ACC112 (cell line): ENCODE data around the gene TNFSF4.

Source experiments
- H2AFZ ChIP-seq: fragments of 200-600 bp; sonication (generic); one replicate; pipeline ENCODE4 v1.6.0; 2017; ENCODE audit warnings: antibody characterized with exemption, low read length; ENCODE audit not compliant: unreplicated experiment
- H3K27ac ChIP-seq: fragments of 200-600 bp; sonication (generic); 2 replicates; pipeline ENCODE4 v1.5.1; 2014; ENCODE audit warnings: low read depth, mild to moderate bottlenecking, antibody characterized with exemption, low read length, moderate library complexity
- H3K27me3 ChIP-seq: fragments of 200-600 bp; sonication (generic); 2 replicates; pipeline ENCODE4 v1.6.1; 2014; ENCODE audit warnings: mild to moderate bottlenecking, antibody characterized with exemption, low read length, moderate library complexity, mixed read lengths; ENCODE audit not compliant: insufficient read depth
- H3K36me3 ChIP-seq: fragments of 200-600 bp; sonication (generic); 2 replicates; pipeline ENCODE4 v1.6.1; 2016; ENCODE audit warnings: mild to moderate bottlenecking, antibody characterized with exemption, low read length, moderate library complexity, mixed read lengths; ENCODE audit not compliant: insufficient read depth
- H3K4me1 ChIP-seq: fragments of 200-600 bp; sonication (generic); one replicate; pipeline ENCODE4 v1.6.1; 2016; ENCODE audit warnings: low read length, mixed read lengths; ENCODE audit not compliant: insufficient read depth, unreplicated experiment, control insufficient read depth
- H3K4me3 ChIP-seq: fragments of 200-600 bp; sonication (generic); 2 replicates; pipeline ENCODE4 v1.5.1; 2014; ENCODE audit warnings: mild to moderate bottlenecking, low read depth, low read length
- H3K79me2 ChIP-seq: fragments of 200-600 bp; sonication (generic); one replicate; pipeline ENCODE4 v1.6.0; 2016; ENCODE audit warnings: low read length; ENCODE audit not compliant: control insufficient read depth, unreplicated experiment, insufficient read depth

The TNFSF4 gene

DNA sequence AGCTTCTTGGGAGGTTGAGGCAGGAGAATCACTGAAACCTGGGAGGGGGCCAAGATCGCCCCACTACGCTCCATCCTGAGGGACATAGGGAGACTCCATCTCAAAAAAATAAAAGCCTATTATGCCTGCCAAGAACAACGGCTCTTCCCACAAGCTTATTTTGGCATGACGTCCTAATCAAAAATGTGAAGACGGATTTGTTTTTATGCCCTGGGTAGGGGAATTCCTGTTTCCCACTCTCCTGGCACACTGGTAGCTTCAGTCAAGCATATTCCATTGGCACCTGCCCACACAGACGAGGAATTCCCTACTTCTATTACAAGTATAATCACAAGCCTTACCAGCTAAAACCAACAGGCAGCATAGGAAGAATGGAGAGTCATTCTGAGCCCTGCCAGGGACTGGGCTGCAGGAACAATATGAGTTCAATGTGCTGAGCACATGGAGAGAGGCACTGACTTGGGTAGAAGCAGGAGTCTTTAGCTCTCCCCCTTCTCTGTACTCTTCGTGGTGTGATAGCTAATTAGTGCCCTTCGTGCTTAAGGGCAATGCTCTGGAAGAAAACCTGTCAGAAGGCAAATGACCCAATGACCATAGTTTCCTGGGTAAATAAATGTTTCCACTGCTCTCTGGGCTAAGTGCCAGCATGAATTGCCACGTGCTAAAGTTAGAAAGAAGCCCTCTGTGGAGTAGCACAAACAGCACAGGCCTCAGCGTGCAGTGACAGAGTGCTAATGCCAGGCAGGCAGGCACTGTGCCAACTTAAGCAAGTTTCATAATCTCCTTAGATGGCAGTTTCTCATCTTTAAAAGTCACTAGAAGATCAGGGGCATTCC is 16.8 kb downstream of the TNFSF4 start:
- Histone ChIP-seq H3K4me1 (peaks cover 41% of the 10 kb centered on the region), H2AFZ (peak overlapping the region; percentile 41), H3K27me3 (no peaks in the 10 kb centered on the region), H3K4me3 (peak overlapping the region; percentile 31; the same call in 1 of the 2 replicates), H3K36me3 (no peaks in the 10 kb centered on the region), H3K27ac (peak overlapping the region; percentile 92), H3K79me2 (no peaks in the 10 kb centered on the region)

- Histone ChIP-seq H3K79me2 (no peaks in the 10 kb centered on the region), H3K36me3 (no peaks in the 10 kb centered on the region), H2AFZ (no peak overlapping the region), H3K27me3 (no peaks in the 10 kb centered on the region), H3K27ac (no peak overlapping the region), H3K4me1 (peaks cover 26% of the 10 kb centered on the region), H3K4me3 (no peak overlapping the region)
Measured at GRCh38 chr1:173187671-173188237, 19.4 kb downstream of the TNFSF4 start.

DNA sequence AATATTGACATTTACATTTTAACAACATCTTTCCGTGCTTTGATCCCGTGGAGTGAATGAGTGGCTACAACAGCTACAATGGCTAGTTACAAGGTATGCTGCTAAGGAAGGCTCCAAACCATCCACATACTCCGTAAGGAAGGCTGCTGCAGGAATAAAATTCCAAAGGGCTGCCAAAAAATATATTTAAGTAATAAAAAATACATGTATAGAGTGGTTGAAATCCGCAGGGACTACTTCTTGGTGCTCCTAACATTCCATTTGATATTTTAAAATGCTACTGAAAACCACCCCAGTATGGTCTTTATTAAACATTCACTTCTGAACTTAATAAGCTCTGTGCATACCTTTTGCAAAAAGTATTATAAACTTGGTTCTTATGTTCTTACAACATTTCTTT is 25.3 kb downstream of the TNFSF4 start:
- no peak overlapping the region for H2AFZ ChIP-seq
- no peaks in the 10 kb centered on the region for H3K4me1 ChIP-seq
- H3K79me2 ChIP-seq = no peaks in the 10 kb centered on the region
- no peak overlapping the region for H3K4me3 ChIP-seq
- H3K27me3 ChIP-seq = no peaks in the 10 kb centered on the region
- no peak overlapping the region for H3K27ac ChIP-seq
- no peaks in the 10 kb centered on the region for H3K36me3 ChIP-seq

GRCh38 chr1:173176246-173176645 is 30.9 kb downstream of the TNFSF4 start:
- Histone ChIP-seq H3K27me3 (no peaks in the 10 kb centered on the region), H3K36me3 (no peaks in the 10 kb centered on the region), H3K4me1 (no peaks in the 10 kb centered on the region), H3K79me2 (no peaks in the 10 kb centered on the region), H2AFZ (no peak overlapping the region), H3K4me3 (no peak overlapping the region), H3K27ac (no peak overlapping the region)

DNA sequence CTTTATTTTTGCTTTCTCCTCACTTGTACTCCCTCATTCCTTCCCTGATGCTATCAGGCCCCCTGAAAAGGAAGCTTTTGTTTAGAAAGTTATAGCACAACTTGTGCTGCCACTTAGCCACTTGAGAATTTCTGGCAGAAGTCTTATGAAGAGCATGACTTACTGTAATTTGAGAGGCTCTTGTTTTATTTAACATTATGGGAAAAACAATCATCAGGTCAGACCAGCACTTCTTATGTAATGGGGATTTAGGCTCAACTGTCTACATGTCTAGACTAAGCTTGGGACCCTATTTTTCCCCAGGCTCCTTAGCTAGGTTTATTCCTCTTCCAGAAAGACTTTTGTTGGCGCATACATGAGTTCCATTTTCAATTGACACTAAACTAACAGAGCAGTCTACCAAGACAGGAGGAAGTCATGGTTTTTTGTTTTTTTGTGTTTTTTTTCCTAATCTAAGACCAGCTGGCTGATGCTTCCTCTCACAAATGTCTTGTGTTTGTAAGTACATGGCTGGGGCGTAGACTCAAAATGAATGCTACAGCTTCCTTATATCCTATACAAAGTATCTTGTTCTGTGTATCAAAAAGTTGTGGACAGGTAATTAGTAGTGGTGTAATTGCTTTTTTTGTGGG is 31.5 kb downstream of the TNFSF4 start:
- H3K79me2 ChIP-seq = no peaks in the 10 kb centered on the region
- H2AFZ ChIP-seq = no peak overlapping the region
- H3K27ac ChIP-seq = no peak overlapping the region
- no peaks in the 10 kb centered on the region for H3K27me3 ChIP-seq
- H3K4me3 ChIP-seq = no peak overlapping the region
- H3K36me3 ChIP-seq = no peaks in the 10 kb centered on the region
- H3K4me1 ChIP-seq = no peaks in the 10 kb centered on the region

DNA sequence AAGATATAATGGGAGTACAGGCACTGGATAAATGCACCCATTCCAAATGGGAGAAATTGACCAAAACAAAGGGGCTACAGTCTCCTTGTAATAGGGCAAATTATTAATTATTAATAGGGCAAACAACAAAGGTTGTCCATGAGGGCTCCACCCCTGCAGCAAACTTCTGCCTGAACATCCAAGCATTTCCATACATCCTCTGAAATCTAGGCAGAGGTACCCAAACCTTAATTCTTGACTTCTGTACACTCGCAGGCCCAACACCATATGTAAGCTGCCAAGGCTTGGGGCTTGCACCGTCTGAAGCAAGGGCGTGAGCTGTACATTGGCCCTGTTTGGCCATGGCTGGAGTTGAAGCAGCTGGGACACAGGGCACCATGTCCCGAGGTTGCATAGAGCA is 33.7 kb downstream of the TNFSF4 start:
- Histone ChIP-seq H2AFZ (no peak overlapping the region), H3K27me3 (no peaks in the 10 kb centered on the region), H3K4me3 (no peak overlapping the region), H3K79me2 (no peaks in the 10 kb centered on the region), H3K36me3 (no peaks in the 10 kb centered on the region), H3K27ac (no peak overlapping the region), H3K4me1 (no peaks in the 10 kb centered on the region)

GRCh38 chr1:173171152-173171551 is 36.0 kb downstream of the TNFSF4 start:
- Histone ChIP-seq H3K27ac (no peak overlapping the region), H3K79me2 (no peaks in the 10 kb centered on the region), H2AFZ (no peak overlapping the region), H3K27me3 (no peaks in the 10 kb centered on the region), H3K36me3 (no peaks in the 10 kb centered on the region), H3K4me1 (no peaks in the 10 kb centered on the region), H3K4me3 (no peak overlapping the region)

GRCh38 chr1:173168941-173169340 is 38.2 kb downstream of the TNFSF4 start:
- Histone ChIP-seq H3K4me3 (no peak overlapping the region), H3K27ac (no peak overlapping the region), H3K4me1 (no peaks in the 10 kb centered on the region)

GRCh38 chr1:173164686-173165085 is 42.4 kb downstream of the TNFSF4 start:
- Histone ChIP-seq H3K36me3 (no peaks in the 10 kb centered on the region), H2AFZ (no peak overlapping the region), H3K4me3 (no peak overlapping the region), H3K4me1 (peaks cover 4% of the 10 kb centered on the region), H3K27me3 (no peaks in the 10 kb centered on the region), H3K27ac (no peak overlapping the region), H3K79me2 (no peaks in the 10 kb centered on the region)

More at GRCh38 chr1:173168941-173169340, 38.2 kb downstream of the TNFSF4 start:
- Histone ChIP-seq H2AFZ (no peak overlapping the region), H3K27me3 (no peaks in the 10 kb centered on the region), H3K36me3 (no peaks in the 10 kb centered on the region), H3K79me2 (no peaks in the 10 kb centered on the region)

- H3K27ac ChIP-seq = no peak overlapping the region
- no peaks in the 10 kb centered on the region for H3K36me3 ChIP-seq
- no peaks in the 10 kb centered on the region for H3K27me3 ChIP-seq
- peaks cover 4% of the 10 kb centered on the region for H3K4me1 ChIP-seq
- no peaks in the 10 kb centered on the region for H3K79me2 ChIP-seq
- H3K4me3 ChIP-seq = no peak overlapping the region
- H2AFZ ChIP-seq = no peak overlapping the region
Measured at GRCh38 chr1:173164178-173164577, 43.0 kb downstream of the TNFSF4 start.

DNA sequence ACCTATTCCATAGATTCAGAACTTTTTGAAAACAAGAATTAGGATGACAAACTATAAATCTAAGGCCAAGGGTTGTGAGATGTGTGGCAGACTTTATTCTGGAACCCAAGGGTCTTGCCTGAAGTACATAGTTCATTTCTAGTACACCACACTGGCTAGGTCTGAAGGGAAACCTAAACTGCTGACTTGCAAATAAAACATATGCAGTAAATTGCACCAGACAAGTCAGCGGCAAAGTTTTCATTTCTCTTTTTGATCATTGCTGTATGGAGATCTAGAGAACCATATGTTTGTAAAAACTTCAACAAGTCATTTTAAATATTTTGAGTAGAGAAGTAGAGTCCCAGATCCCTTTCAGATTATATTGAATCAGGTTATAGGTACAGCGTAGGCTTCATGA is 43.9 kb downstream of the TNFSF4 start:
- no peak overlapping the region for H2AFZ ChIP-seq
- peaks cover 4% of the 10 kb centered on the region for H3K4me1 ChIP-seq
- H3K79me2 ChIP-seq = no peaks in the 10 kb centered on the region
- H3K36me3 ChIP-seq = no peaks in the 10 kb centered on the region
- H3K4me3 ChIP-seq = no peak overlapping the region
- no peak overlapping the region for H3K27ac ChIP-seq
- H3K27me3 ChIP-seq = no peaks in the 10 kb centered on the region
